NCI-H345 treated with DMSO at 0.1 percent for 48 hours (cell line): ENCODE measurements around the gene HTR7.
"Not testable (repeated sequence)": the region's sequence is repeated elsewhere in the genome, so short reads cannot be mapped to it uniquely, and the experiment has no call there.

ENCODE experiments used
- DNase-seq: peaks from one replicate; lab custom pipeline; 2025; ENCODE audit not compliant: unreplicated experiment; lab: John Stamatoyannopoulos, UW

The HTR7 gene

DNA sequence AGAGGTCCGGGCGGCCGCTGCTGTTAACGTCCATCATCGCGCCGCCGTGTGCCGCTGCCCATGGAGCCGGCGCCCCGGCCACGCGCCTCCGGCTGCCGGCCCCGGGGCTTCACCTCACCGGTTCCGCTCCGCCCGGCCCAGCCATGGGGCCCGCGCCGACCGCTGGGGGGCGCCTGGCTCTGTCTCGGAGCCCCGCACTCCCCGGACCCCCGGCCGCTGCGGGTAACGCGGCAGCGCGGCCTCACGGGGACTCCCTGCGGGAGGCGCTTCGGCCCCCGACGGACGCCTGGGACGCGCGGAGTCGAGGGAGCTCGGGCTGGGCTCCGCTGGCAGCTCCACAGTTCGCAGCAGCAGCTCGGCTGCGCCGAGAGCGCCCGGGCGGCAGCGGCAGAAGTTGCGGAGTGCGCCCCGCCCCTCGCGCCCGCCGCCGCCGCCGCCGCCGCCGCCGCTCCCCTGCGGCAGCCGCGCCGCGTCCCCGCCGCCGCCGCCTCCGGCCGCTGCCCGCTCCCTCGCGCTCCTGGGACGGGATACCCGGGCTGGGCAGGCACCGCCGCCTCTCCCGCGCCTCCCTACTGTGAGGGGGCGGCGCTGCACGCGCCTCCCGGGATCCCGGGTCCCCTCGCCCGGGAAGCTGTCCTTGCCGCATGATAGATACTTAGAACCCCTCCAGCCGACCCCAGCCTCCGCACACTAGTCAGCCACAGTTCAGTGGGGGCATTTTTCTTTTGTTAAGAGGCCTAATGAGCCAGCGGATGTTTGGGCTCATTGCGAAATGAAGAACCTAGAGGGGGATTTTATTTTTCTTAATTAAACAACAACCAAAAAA, at the start of gene HTR7:
HTR7 (minus strand) TSS at position 405 of the 826 bp plus-strand sequence; CDS start at position 37, 368 bp downstream.
- DNase-seq, result no peak

DNA sequence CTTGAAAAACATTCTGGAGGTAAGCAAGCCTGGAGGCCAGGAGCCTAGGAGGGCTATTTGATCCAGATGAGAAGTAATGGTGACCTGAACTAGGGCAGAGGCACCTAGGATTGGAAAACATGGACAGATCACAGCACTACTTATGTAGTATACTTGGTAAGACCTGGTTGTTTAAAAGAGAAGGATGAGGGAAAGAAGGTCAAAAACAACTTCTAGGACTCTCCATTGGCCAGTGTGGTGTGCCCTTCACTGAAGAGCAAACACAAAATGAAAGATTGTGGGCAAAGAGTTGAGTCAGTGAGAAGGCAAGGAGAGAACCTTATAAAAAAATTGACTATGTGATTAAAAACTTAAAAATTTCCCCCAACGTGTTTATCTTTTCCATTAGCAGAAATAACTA, 48.8 kb upstream of the HTR7 start:
- DNase-seq, result no peak

DNA sequence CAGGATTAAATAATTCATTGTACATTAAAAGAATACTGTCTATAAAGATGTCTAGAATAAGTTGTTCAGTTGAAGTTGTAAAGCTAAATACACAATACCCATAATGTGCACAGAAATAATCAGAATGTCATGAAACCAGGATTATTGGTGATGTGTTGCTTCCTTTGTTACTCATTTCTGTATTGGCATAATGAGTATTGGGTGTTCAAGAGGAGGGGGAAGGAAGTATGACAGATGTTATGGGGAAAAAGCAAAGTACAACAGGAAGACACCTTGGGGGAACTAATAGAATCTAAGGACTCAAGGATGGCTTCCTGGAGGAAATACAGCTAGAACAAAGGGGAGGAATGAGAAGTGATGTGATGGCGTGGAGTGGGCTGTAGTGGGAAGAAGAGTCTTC, 48.1 kb upstream of the HTR7 start:
- DNase-seq, result no peak

DNA sequence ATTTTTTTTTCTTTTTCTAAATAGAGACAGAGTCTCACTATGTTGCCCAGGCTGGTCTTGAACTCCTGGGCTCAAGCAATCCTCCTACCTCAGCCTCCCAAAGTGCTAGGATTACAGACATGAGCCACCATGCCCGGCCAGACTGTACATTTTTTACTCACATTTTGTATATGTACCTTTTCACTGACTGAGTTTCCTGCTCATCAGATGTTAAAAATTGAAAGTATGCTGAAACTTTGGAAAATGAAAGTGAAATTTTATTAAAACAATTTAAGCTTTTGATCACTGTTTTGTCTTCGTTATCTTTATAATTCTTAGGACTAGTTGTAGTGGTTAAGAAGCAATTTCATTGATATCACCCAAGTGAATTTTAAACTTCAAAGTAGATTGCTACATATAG, 39.1 kb upstream of the HTR7 start:
- not testable (repeated sequence) for DNase-seq

DNA sequence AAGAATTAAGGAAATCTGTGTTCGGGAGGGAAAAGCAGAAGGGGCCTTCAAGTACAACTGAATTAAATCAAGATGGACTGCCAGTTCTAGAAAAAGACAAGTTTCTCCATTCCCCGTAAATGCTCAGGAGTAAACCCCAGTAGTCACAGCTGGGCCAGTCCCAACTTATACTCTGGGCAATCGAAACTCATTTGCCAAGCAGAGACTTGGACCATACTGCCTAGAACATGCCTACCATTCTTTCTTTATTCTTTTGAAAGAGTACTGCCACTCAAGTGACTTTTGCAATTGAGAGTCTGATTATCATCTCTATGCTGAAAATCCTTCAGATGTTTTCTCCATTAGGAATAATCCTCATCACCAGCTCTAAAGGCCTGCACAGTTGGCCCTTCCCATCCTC, 35.4 kb upstream of the HTR7 start:
- DNase-seq, result no peak

DNA sequence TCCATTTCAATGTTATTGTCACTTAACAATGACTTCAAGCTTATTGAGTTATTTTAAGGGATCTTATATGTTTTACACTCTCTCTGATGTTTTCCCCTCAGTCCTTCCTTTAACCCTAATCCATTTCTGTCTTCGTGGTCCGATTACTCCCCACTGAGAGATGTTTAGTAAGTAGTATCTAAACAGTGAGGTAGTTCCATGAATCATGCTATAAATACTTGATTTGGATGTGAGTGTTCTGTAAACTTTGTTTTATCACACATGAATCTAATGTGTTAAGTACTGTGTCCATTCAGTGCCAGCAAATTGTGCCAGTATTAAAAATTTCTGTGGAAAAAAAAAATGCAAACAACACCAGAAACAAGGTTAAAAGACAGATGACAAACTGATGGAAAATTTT, 32.5 kb upstream of the HTR7 start:
- DNase-seq, result no peak

DNA sequence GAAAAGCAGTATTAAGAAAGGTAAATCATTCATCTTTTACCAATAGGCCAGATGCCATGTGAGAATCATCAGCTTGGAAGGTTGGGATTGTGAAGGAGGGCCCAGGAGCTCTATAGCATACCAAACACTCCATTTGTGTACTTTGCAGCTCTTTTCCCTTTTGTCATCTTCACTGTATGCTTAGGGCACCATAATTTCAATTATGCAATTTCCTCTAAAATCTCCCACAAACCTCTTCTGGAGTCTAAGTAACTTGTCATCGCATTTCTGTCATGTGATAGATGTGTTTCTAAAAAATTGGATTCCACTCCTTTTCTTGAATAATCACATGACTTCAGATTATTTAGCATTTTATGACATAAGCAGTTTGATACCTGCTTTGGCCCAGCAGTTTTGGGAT, 31.8 kb upstream of the HTR7 start:
- no peak for DNase-seq

- DNase-seq, result no peak
Measured at GRCh38 chr10:90888387-90888786, 30.5 kb upstream of the HTR7 start.

DNA sequence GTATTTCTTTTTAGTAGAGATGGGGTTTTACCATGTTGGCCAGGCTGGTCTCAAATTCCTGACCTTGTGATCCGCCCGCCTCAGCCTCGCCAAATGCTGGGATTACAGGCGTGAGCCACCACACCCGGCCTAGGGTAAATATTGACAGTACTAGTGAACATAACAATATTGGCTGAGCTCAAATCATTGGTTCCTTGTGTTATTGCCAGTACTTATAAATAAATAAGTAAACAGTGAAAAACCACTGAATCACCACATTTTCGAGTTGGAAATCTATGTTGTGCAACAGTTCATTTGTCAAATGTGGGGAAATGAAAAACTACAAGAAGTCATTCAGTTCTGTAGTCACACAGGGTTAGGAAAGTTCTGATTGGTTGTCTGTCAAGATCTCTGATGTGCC, 29.7 kb upstream of the HTR7 start:
- no peak for DNase-seq

- DNase-seq, result no peak
Measured at GRCh38 chr10:90885176-90885575, 27.3 kb upstream of the HTR7 start.

DNA sequence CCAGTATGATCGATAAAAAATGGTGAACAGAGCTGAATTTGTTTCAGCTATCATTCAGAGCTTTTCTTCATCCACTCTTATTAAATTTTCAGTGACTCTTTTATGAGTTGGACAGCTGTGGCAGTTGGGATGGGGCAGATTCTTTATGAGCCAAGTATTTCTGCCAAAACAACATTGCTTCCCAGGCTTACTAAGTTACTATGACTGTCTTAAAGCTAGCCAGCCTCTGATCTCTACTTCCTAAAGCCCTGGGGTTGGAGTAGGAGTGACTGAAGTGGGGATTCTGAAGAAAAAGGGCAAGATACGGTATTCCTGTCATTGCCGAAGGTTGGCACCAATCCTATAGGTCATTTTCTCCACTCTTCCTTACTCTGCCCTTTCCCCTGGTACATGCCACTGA, 26.6 kb upstream of the HTR7 start:
- DNase-seq, result no peak

- not testable (repeated sequence) for DNase-seq
Measured at GRCh38 chr10:90880059-90880719, 22.4 kb upstream of the HTR7 start.

DNA sequence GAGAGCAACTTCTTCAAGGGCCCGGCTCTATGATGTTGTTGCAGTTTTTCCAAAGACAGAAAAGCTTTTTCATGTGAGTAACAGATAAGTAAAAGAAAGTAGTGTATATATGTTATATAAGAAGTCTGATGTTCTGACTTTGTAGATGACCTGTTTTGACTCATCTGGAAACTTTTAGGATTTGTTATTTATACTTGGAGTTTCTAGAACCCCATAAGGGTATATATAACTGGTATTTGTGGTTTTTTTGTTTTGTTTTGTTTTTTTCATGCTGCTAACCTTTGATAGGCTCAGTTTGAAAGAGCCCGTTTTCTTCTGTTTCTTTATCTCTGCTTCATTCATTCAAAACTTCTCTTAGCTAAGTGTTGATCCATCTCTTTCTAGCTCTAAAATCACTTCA, 21.2 kb upstream of the HTR7 start:
- DNase-seq, result no peak

GRCh38 chr10:90872648-90873020, 14.8 kb upstream of the HTR7 start:
- DNase-seq, result no peak

GRCh38 chr10:90871766-90872647, 14.2 kb upstream of the HTR7 start, which contains the start of gene RPP30:
Gene RPP30, plus strand, starts transcription at chr10:90871974. Its CDS starts 13 bp downstream, at chr10:90871987.
- peak; percentile 49 for DNase-seq

DNA sequence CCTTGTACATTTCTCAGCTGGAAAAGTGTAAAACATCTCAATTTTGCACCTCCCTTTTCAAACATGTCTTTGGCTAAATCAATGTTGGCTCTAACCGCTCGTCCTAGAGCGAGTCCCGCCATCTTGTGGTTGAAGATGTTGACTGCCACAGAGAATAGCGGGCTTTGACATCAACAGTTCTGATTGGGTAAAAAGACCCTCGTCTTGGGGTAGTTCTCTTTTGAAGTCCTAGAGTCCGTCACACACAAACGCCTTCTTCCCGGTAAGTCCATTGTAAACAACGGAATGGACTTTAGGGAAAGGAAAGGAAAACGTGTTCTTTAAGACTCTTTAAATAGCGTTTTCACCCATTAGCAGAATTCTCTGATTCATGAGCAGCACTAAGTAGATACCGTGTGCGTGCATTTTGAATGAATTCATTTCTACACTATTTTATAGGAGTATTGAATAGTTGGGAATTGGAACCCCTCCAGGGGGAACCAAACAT, 13.5 kb upstream of the HTR7 start:
- DNase-seq, result peak; percentile 21

GRCh38 chr10:90866050-90866598, 8.3 kb upstream of the HTR7 start:
- no peak for DNase-seq

DNA sequence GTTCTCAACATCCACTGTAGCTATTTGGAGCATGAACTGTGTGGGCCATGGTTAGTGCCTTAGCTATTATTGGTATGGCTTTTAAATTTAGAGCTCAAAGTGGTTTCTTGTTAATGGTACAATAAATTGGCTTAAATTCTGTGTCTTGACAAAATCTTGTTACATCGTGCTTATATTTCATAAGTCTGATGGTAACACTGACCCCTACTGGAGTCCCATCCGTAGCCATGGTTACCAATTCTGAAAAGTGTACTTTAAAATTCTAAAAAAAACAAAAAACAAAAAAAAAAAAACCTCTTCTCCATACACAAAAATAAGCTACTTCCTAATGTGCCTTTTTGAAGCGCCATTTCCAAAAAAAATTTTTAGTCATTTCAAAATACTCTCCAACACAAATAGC, 7.6 kb upstream of the HTR7 start:
- no peak for DNase-seq

DNA sequence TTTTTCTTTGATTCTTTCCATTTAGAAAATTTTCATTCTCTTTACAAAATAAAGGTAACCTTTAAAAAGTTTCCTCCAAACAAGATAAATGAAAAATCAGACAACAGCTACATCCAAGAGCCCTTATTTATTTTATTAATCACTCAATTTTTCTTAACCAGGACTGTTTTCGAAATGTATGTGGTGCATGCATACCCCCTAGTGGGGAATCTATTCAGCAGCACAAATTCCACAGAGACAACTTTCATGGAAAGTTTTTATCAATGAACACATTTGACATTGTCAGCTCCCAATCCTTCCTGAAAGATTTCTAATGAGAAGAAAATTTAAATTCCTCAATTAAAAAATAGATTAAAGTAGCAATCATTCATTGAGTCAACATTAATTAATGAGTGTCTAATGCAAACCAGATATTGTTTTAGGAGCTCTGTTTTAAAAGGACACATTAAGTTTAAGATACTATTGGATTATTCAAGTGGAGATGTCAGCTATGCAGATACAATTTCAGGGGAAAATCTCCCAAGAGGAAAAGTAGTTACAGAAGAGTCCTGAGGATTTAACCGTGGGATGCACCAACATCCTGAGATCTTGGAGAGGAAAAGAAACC, 5.2 kb upstream of the HTR7 start:
- DNase-seq, result no peak

GRCh38 chr10:90860790-90861189, 3.0 kb upstream of the HTR7 start:
- DNase-seq, result no peak

DNA sequence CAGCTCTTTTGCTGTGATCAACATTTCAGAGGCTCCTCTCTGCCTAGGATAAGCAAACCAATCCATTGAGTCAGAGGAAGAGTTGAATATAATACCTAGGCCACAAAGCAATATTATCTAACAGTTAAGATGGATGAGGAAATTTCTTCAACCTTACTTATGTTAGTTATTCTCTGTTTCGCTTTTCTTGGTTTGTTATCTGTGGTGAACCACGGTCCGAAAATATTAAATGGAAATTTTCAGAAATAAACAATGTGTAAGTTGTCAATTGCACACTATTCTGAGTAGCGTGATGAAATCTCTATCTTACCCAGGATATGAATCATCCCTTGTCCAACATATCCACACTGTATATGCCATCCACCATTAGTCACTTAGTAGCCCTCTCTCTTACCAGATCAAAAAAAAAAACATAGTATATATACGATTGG, 1.5 kb upstream of the HTR7 start:
- DNase-seq, result no peak
